NOMO-1 treated with DMSO at 0.1 percent for 48 hours (cell line): Measurements from ENCODE around the gene SLC39A8.
"Not testable (repeated sequence)": the region's sequence is repeated elsewhere in the genome, so short reads cannot be mapped to it uniquely, and the experiment has no call there.

Experiments
- DNase-seq: peaks from one replicate; lab custom pipeline; 2025; ENCODE audit not compliant: unreplicated experiment; lab: John Stamatoyannopoulos, UW

SLC39A8 gene

GRCh38 chr4:102302762-102303161, 42.5 kb downstream of the SLC39A8 start:
- DNase-seq, result no peak

- DNase-seq, result no peak
Measured at GRCh38 chr4:102301167-102301566, 44.1 kb downstream of the SLC39A8 start.

- peak; percentile 26 for DNase-seq
Measured at GRCh38 chr4:102299354-102300107, 45.8 kb downstream of the SLC39A8 start.

GRCh38 chr4:102298716-102299115, 46.6 kb downstream of the SLC39A8 start:
- peak; percentile 45 for DNase-seq

GRCh38 chr4:102295153-102295862, 50.0 kb downstream of the SLC39A8 start:
- no peak for DNase-seq

- no peak for DNase-seq
Measured at GRCh38 chr4:102288497-102288896, 56.8 kb downstream of the SLC39A8 start.

GRCh38 chr4:102285831-102286230, 59.5 kb downstream of the SLC39A8 start:
- no peak for DNase-seq

- no peak for DNase-seq
Measured at GRCh38 chr4:102281171-102281839, 64.0 kb downstream of the SLC39A8 start.

- not testable (repeated sequence) for DNase-seq
Measured at GRCh38 chr4:102273317-102273716, 72.0 kb downstream of the SLC39A8 start.

- no peak for DNase-seq
Measured at GRCh38 chr4:102272318-102272717, 73.0 kb downstream of the SLC39A8 start.

- no peak for DNase-seq
Measured at GRCh38 chr4:102268355-102268754, 76.9 kb downstream of the SLC39A8 start.

- DNase-seq, result peak; percentile 55
Measured at GRCh38 chr4:102263024-102263787, 82.1 kb downstream of the SLC39A8 start.

- no peak for DNase-seq
Measured at GRCh38 chr4:102259702-102260101, 85.6 kb downstream of the SLC39A8 start.

GRCh38 chr4:102259081-102259480, 86.2 kb downstream of the SLC39A8 start:
- no peak for DNase-seq

GRCh38 chr4:102256321-102256720, 89.0 kb downstream of the SLC39A8 start:
- no peak for DNase-seq

GRCh38 chr4:102253860-102254259, 91.4 kb downstream of the SLC39A8 start:
- no peak for DNase-seq

GRCh38 chr4:102252171-102252570, 93.1 kb downstream of the SLC39A8 start:
- DNase-seq, result no peak

GRCh38 chr4:102250341-102250740, 94.9 kb downstream of the SLC39A8 start:
- DNase-seq, result no peak

GRCh38 chr4:102247041-102247440, 98.2 kb downstream of the SLC39A8 start:
- no peak for DNase-seq

GRCh38 chr4:102246416-102246815, 98.9 kb downstream of the SLC39A8 start:
- DNase-seq, result no peak

- no peak for DNase-seq
Measured at GRCh38 chr4:102244878-102245535, 100.3 kb downstream of the SLC39A8 start.
